Measurements from ENCODE around the gene FOXP1.

Gene FOXP1

GRCh38 chr3:71587958-71588357 is 4.4 kb upstream of the FOXP1 start:
- H3K79me2 ChIP-seq (ENCODE audit: insufficient read depth, low read length) = 0 out of 2 replicates have a peak, but pooled peaks cover 3% of the 10 kb centered on the region
- H3K27me3 ChIP-seq (ENCODE audit: insufficient read depth, low read length) = no peaks in the 10 kb centered on the region
- no peak overlapping the region for H3K4me3 ChIP-seq (ENCODE audit: low read depth, low read length, poor library complexity, severe bottlenecking)
- H4K20me1 ChIP-seq (ENCODE audit: insufficient read depth, low read length) = no peaks in the 10 kb centered on the region
- H3K4me2 ChIP-seq (ENCODE audit: low read length) = no peak overlapping the region
- TF ChIP-seq EZH2 (IDR thresholded peaks at IDR 0.05; ENCODE audit: borderline replicate concordance, low read length) (no peak), CTCF (IDR thresholded peaks at IDR 0.05; ENCODE audit: low read length) (no peak)
- H3K4me1 ChIP-seq (ENCODE audit: insufficient read depth, low read length, severe bottlenecking) = peaks cover 30% of the 10 kb centered on the region
- H3K9ac ChIP-seq (ENCODE audit: low read length) = no peak overlapping the region
- peaks cover 8% of the 10 kb centered on the region; the same call in 1 of the 2 replicates for H3K36me3 ChIP-seq (ENCODE audit: insufficient read depth, low read length)
- no peak overlapping the region for H2AFZ ChIP-seq (ENCODE audit: low read length)
- H3F3A ChIP-seq (ENCODE audit: insufficient read depth, low read length) = 0 out of 2 replicates have a peak, but pooled peaks cover 3% of the 10 kb centered on the region
- no peak overlapping the region for H3K27ac ChIP-seq (ENCODE audit: low read depth, low read length, poor library complexity, severe bottlenecking)
- H3K9me2 ChIP-seq (ENCODE audit: low read depth, low read length) = no peaks in the 10 kb centered on the region
- no peaks in the 10 kb centered on the region for H3K9me3 ChIP-seq (ENCODE audit: low read length)

GRCh38 chr3:71586810-71587242 is 3.3 kb upstream of the FOXP1 start:
- Histone ChIP-seq H3K4me1 (ENCODE audit: insufficient read depth, low read length, severe bottlenecking) (peaks cover 30% of the 10 kb centered on the region), H3K9me3 (ENCODE audit: low read length) (no peaks in the 10 kb centered on the region), H3K4me3 (ENCODE audit: low read depth, low read length, poor library complexity, severe bottlenecking) (no peak overlapping the region), H4K20me1 (ENCODE audit: insufficient read depth, low read length) (no peaks in the 10 kb centered on the region), H2AFZ (ENCODE audit: low read length) (no peak overlapping the region), H3K36me3 (ENCODE audit: insufficient read depth, low read length) (peaks cover 13% of the 10 kb centered on the region; the same call in 1 of the 2 replicates), H3K4me2 (ENCODE audit: low read length) (no peak overlapping the region; the same call in 1 of the 2 replicates), H3K27me3 (ENCODE audit: insufficient read depth, low read length) (no peaks in the 10 kb centered on the region), H3K27ac (ENCODE audit: low read depth, low read length, poor library complexity, severe bottlenecking) (peak overlapping the region; percentile 98), H3K79me2 (ENCODE audit: insufficient read depth, low read length) (0 out of 2 replicates have a peak, but pooled peaks cover 3% of the 10 kb centered on the region), H3K9me2 (ENCODE audit: low read depth, low read length) (no peaks in the 10 kb centered on the region), H3F3A (ENCODE audit: insufficient read depth, low read length) (0 out of 2 replicates have a peak, but pooled peaks cover 3% of the 10 kb centered on the region), H3K9ac (ENCODE audit: low read length) (no peak overlapping the region)
- TF ChIP-seq CTCF (IDR thresholded peaks at IDR 0.05; ENCODE audit: low read length) = no peak

GRCh38 chr3:71585887-71586809 is 2.6 kb upstream of the FOXP1 start:
- no peak overlapping the region for H2AFZ ChIP-seq (ENCODE audit: low read length)
- H3K27ac ChIP-seq (ENCODE audit: low read depth, low read length, poor library complexity, severe bottlenecking) = peak overlapping the region; percentile 98
- H3K9me3 ChIP-seq (ENCODE audit: low read length) = no peaks in the 10 kb centered on the region
- H3K79me2 ChIP-seq (ENCODE audit: insufficient read depth, low read length) = peaks cover 4% of the 10 kb centered on the region
- H3F3A ChIP-seq (ENCODE audit: insufficient read depth, low read length) = 0 out of 2 replicates have a peak, but pooled peaks cover 3% of the 10 kb centered on the region
- H3K4me3 ChIP-seq (ENCODE audit: low read depth, low read length, poor library complexity, severe bottlenecking) = peak overlapping the region; percentile 93
- H3K4me2 ChIP-seq (ENCODE audit: low read length) = peak overlapping the region; percentile 86
- H3K9ac ChIP-seq (ENCODE audit: low read length) = peak overlapping the region; percentile 96; the same call in 1 of the 2 replicates
- H3K4me1 ChIP-seq (ENCODE audit: insufficient read depth, low read length, severe bottlenecking) = peaks cover 30% of the 10 kb centered on the region
- H3K9me2 ChIP-seq (ENCODE audit: low read depth, low read length) = no peaks in the 10 kb centered on the region
- TF ChIP-seq EZH2 (IDR thresholded peaks at IDR 0.05; ENCODE audit: borderline replicate concordance, low read length) (no peak), CTCF (IDR thresholded peaks at IDR 0.05; ENCODE audit: low read length) (peak; percentile 78)
- H3K27me3 ChIP-seq (ENCODE audit: insufficient read depth, low read length) = no peaks in the 10 kb centered on the region
- peaks cover 13% of the 10 kb centered on the region; the same call in 1 of the 2 replicates for H3K36me3 ChIP-seq (ENCODE audit: insufficient read depth, low read length)
- H4K20me1 ChIP-seq (ENCODE audit: insufficient read depth, low read length) = no peaks in the 10 kb centered on the region
